GM18951 (cell line): ENCODE measurements around the gene GJC2.

Experiments used
- POLR2A ChIP-seq: IDR thresholded peaks from 4 replicates; pipeline ENCODE4 v1.6.1; 2011; ENCODE audit warnings: mild to moderate bottlenecking; ENCODE audit not compliant: insufficient read length, insufficient read depth; ENCODE audit errors: extremely low read depth
- in situ Hi-C: fragments of 300-500 bp; cut with MboI; formaldehyde crosslinking; loops from one replicate; pipeline ENCODE4 v1.12.0; 2022; ENCODE audit warnings: low sequenced_read_pairs, mixed read lengths, inconsistent platforms; ENCODE audit not compliant: unreplicated experiment

GJC2 gene

GRCh38 chr1:228152097-228152917 is 2.6 kb downstream of the GJC2 start:
- in situ Hi-C loops, result no loop called here
- no peak for TF ChIP-seq POLR2A

- in situ Hi-C loops, result no loop called here
Observed at GRCh38 chr1:228152918-228153258, 3.2 kb downstream of the GJC2 start.

GRCh38 chr1:228154021-228154669 is 4.4 kb downstream of the GJC2 start:
- in situ Hi-C loops, result no loop called here
- no peak for TF ChIP-seq POLR2A

More at GRCh38 chr1:228152918-228153258, 3.2 kb downstream of the GJC2 start:
- TF ChIP-seq POLR2A, result no peak

- TF ChIP-seq POLR2A, result no peak
- in situ Hi-C loops, result no loop called here
Observed at GRCh38 chr1:228154670-228155571, 5.2 kb downstream of the GJC2 start.

GRCh38 chr1:228155596-228156514 is 6.1 kb downstream of the GJC2 start:
- in situ Hi-C loops, result no loop called here
- TF ChIP-seq POLR2A, result no peak

GRCh38 chr1:228156515-228156881 is 6.8 kb downstream of the GJC2 start:
- in situ Hi-C loops, result no loop called here
- TF ChIP-seq POLR2A, result no peak

- TF ChIP-seq POLR2A, result no peak
- in situ Hi-C loops, result no loop called here
Observed at GRCh38 chr1:228156941-228157728, 7.4 kb downstream of the GJC2 start.

GRCh38 chr1:228157729-228158126 is 8.0 kb downstream of the GJC2 start:
- no peak for TF ChIP-seq POLR2A
- in situ Hi-C loops, result no loop called here

GRCh38 chr1:228158151-228159007 is 8.6 kb downstream of the GJC2 start:
- TF ChIP-seq POLR2A, result no peak
- in situ Hi-C loops, result no loop called here

- in situ Hi-C loops, result no loop called here
Observed at GRCh38 chr1:228159008-228159665, 9.4 kb downstream of the GJC2 start.

More at GRCh38 chr1:228159008-228159665, 9.4 kb downstream of the GJC2 start:
- TF ChIP-seq POLR2A, result no peak
